Endothelial cell (in vitro differentiated cells): ENCODE data around the gene F3. TPM values are rescaled to one million over a fixed set of nuclear protein-coding genes. Genes with fewer than 3 reads are reported as not detected.
"Not testable (repeated sequence)": the region's sequence is repeated elsewhere in the genome, so short reads cannot be mapped to it uniquely, and the experiment has no call there.

ENCODE experiments used
- DNase-seq: peaks from one replicate; pipeline ENCODE4 v3.0.0; 2021; ENCODE audit warnings: low spot score
- H3K27ac Mint-ChIP-seq: one replicate; pipeline ENCODE4 v1.8.0; 2021; ENCODE audit warnings: mixed read lengths, inconsistent platforms; ENCODE audit not compliant: unreplicated experiment
- H3K27me3 Mint-ChIP-seq: one replicate; pipeline ENCODE4 v1.8.0; 2021; ENCODE audit warnings: mild to moderate bottlenecking, moderate library complexity, mixed read lengths, inconsistent platforms; ENCODE audit not compliant: unreplicated experiment
- H3K36me3 Mint-ChIP-seq: one replicate; pipeline ENCODE4 v1.8.0; 2021; ENCODE audit warnings: mild to moderate bottlenecking, low read depth, mixed read lengths, inconsistent platforms; ENCODE audit not compliant: unreplicated experiment
- H3K4me1 Mint-ChIP-seq: one replicate; pipeline ENCODE4 v1.8.0; 2021; ENCODE audit warnings: mild to moderate bottlenecking, mixed read lengths, inconsistent platforms; ENCODE audit not compliant: unreplicated experiment
- H3K4me3 Mint-ChIP-seq: one replicate; pipeline ENCODE4 v1.8.0; 2021; ENCODE audit warnings: mild to moderate bottlenecking, mixed read lengths, inconsistent platforms; ENCODE audit not compliant: unreplicated experiment
- H3K9me3 Mint-ChIP-seq: one replicate; pipeline ENCODE4 v1.8.0; 2021; ENCODE audit warnings: mixed read lengths, inconsistent platforms; ENCODE audit not compliant: unreplicated experiment
- CTCF ChIP-seq: fragments of 200-600 bp; sonication (generic); IDR thresholded peaks from one replicate; pipeline ENCODE4 v1.5.0; 2021; ENCODE audit warnings: antibody characterized with exemption; ENCODE audit not compliant: unreplicated experiment
- total RNA-seq: library from RNA; stranded (reverse); fragmentation: NEBNext Ultra II Directional; extraction: Animal tissue kit (Norgen Biotek cat#: 25700); gene quantifications from one replicate; pipeline ENCODE4 v1.2.1, GENCODE V29; 2021; ENCODE audit not compliant: unreplicated experiment

The F3 gene
- total RNA-seq, 1 donor from 2014 or later = 1.4 TPM

- Mint-ChIP-seq H3K4me3 (no peak overlapping the region), H3K4me1 (no peaks in the 10 kb centered on the region), H3K36me3 (peaks cover 15% of the 10 kb centered on the region), H3K9me3 (no peaks in the 10 kb centered on the region), H3K27me3 (no peaks in the 10 kb centered on the region), H3K27ac (no peak overlapping the region)
- DNase-seq = no peak
- no peak for TF ChIP-seq CTCF
These were observed 39.0 kb upstream of the F3 start for GRCh38 chr1:94580367-94581115.

GRCh38 chr1:94579876-94580294 lies 38.3 kb upstream of the F3 start:
- TF ChIP-seq CTCF = no peak
- Mint-ChIP-seq H3K36me3 (peaks cover 15% of the 10 kb centered on the region), H3K4me1 (no peaks in the 10 kb centered on the region), H3K27me3 (no peaks in the 10 kb centered on the region), H3K9me3 (no peaks in the 10 kb centered on the region), H3K4me3 (no peak overlapping the region), H3K27ac (no peak overlapping the region)
- no peak for DNase-seq

- H3K4me1 Mint-ChIP-seq = no peaks in the 10 kb centered on the region
- no peaks in the 10 kb centered on the region for H3K27me3 Mint-ChIP-seq
- DNase-seq = no peak
- no peak overlapping the region for H3K27ac Mint-ChIP-seq
- H3K4me3 Mint-ChIP-seq = no peak overlapping the region
- no peaks in the 10 kb centered on the region for H3K9me3 Mint-ChIP-seq
- peaks cover 15% of the 10 kb centered on the region for H3K36me3 Mint-ChIP-seq
- TF ChIP-seq CTCF = no peak
These were observed 37.3 kb upstream of the F3 start for GRCh38 chr1:94578856-94579255.

GRCh38 chr1:94573917-94574316 lies 32.4 kb upstream of the F3 start:
- H3K36me3 Mint-ChIP-seq = peaks cover 11% of the 10 kb centered on the region
- not testable (repeated sequence) for H3K4me3 Mint-ChIP-seq, H3K9me3 Mint-ChIP-seq

GRCh38 chr1:94572780-94573179 lies 31.2 kb upstream of the F3 start:
- no peak for DNase-seq
- Mint-ChIP-seq H3K36me3 (peaks cover 11% of the 10 kb centered on the region), H3K27me3 (no peaks in the 10 kb centered on the region), H3K4me3 (no peak overlapping the region), H3K9me3 (no peaks in the 10 kb centered on the region), H3K4me1 (no peaks in the 10 kb centered on the region), H3K27ac (no peak overlapping the region)
- no peak for TF ChIP-seq CTCF

More at GRCh38 chr1:94573917-94574316, 32.4 kb upstream of the F3 start:
- H3K27me3 Mint-ChIP-seq, DNase-seq, H3K27ac Mint-ChIP-seq, H3K4me1 Mint-ChIP-seq: not testable (repeated sequence)

GRCh38 chr1:94570965-94571364 lies 29.4 kb upstream of the F3 start:
- not testable (repeated sequence) for H3K9me3 Mint-ChIP-seq, H3K4me1 Mint-ChIP-seq, H3K27me3 Mint-ChIP-seq, H3K36me3 Mint-ChIP-seq, DNase-seq, H3K27ac Mint-ChIP-seq, H3K4me3 Mint-ChIP-seq

- not testable (repeated sequence) for H3K27ac Mint-ChIP-seq, H3K27me3 Mint-ChIP-seq, H3K4me1 Mint-ChIP-seq, H3K36me3 Mint-ChIP-seq, H3K9me3 Mint-ChIP-seq, DNase-seq, H3K4me3 Mint-ChIP-seq
These were observed 27.2 kb upstream of the F3 start for GRCh38 chr1:94568806-94569205.

- H3K27ac Mint-ChIP-seq, DNase-seq, H3K27me3 Mint-ChIP-seq, H3K9me3 Mint-ChIP-seq, H3K4me1 Mint-ChIP-seq, H3K36me3 Mint-ChIP-seq, H3K4me3 Mint-ChIP-seq: not testable (repeated sequence)
These were observed 26.5 kb upstream of the F3 start for GRCh38 chr1:94567975-94568607.
